K562 (cell line): Measurements from ENCODE around the gene MACROD2.

ENCODE experiments used
- BHLHE40 ChIP-seq: IDR thresholded peaks from 2 replicates; pipeline ENCODE4 v1.6.1; 2011; ENCODE audit warnings: low read length, improper control_type of control experiment
- EP300 ChIP-seq: IDR thresholded peaks from 2 replicates; pipeline ENCODE4 v1.6.1; 2012; ENCODE audit warnings: low read length, improper control_type of control experiment
- ESRRB ChIP-seq: fragments of 250-450 bp; sonication (Bioruptor Pico); IDR thresholded peaks from 2 replicates; pipeline ENCODE4 v1.5.0; 2020; ENCODE audit warnings: mild to moderate bottlenecking, moderate library complexity, borderline replicate concordance
- NR2C2 ChIP-seq, 2 experiments: fragments of 200-800 bp in 1 of 2; sonication (Bioruptor generic) in 1 of 2; sonication (generic) in 1 of 2; formaldehyde crosslinking in 1 of 2; IDR thresholded peaks; 2 replicates each; pipeline versions ENCODE4 v1.6.1 to v1.8.0; 2016 to 2022; ENCODE audit warnings: mild to moderate bottlenecking in 1 of 2, missing compliant biosample characterization in 1 of 2, missing genetic modification characterization in 1 of 2, missing genetic modification reagents in 1 of 2
- TF ChIP-seq, protein P1 (sequence below), 3 experiments: fragments of 200-800 bp in 1 of 3; sonication (Bioruptor generic) in 1 of 3; sonication (generic) in 1 of 3; formaldehyde crosslinking in 1 of 3; IDR thresholded peaks; 2 replicates each; pipeline versions ENCODE4 v1.6.1 to v1.8.0; 2016 to 2022; ENCODE audit warnings: mild to moderate bottlenecking in 2 of 3, missing compliant biosample characterization in 2 of 3, missing genetic modification characterization in 2 of 3, missing genetic modification reagents in 1 of 3
- TF ChIP-seq, protein P2 (sequence below), 3 experiments: IDR thresholded peaks in 2 of 3; conservative IDR thresholded peaks in 1 of 3; 2 replicates each; pipeline ENCODE4 v1.5.1; 2011 to 2012; ENCODE audit warnings: low read length in 3 of 3, mild to moderate bottlenecking in 3 of 3, control low read depth in 2 of 3, improper control_type of control experiment in 1 of 3, inconsistent platforms in 1 of 3, low read depth in 1 of 3, mixed read lengths in 1 of 3, moderate library complexity in 1 of 3; ENCODE audit not compliant: insufficient read depth in 2 of 3

DNA sequence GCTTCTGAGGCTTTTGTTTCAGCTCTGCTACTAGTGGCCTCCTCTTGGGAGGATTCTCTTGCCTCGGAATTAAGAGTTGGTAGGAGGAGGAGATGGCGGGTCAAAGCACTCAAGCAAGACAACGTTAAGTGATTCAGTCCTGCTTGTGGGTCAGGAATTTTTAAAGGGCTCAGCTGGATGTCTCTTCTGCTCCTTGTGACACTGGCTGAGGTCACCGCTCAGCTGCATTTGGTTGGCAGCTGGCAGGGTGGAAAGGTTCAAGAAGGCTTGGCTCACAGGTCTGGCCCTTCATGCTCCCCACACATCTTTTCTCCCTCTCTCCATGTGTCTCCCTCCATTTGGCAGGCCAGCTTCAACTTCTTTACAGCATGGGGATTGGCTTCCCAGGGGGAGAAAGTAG is 1936.6 kb downstream of the MACROD2 start:
- TF ChIP-seq, protein P1, sequence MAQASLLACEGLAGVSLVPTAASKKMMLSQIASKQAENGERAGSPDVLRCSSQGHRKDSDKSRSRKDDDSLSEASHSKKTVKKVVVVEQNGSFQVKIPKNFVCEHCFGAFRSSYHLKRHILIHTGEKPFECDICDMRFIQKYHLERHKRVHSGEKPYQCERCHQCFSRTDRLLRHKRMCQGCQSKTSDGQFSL (CRISPR knock-in tag; IDR thresholded peaks at IDR 0.05), result no peak
- TF ChIP-seq, protein P1 (tag; IDR thresholded peaks at IDR 0.05), result no peak
- TF ChIP-seq EP300 (no peak), BHLHE40 (no peak), NR2C2 (CRISPR knock-in tag; IDR thresholded peaks at IDR 0.05) (no peak), NR2C2 (tag; IDR thresholded peaks at IDR 0.05) (no peak), ESRRB (CRISPR knock-in tag) (no peak)
- TF ChIP-seq, protein P2, sequence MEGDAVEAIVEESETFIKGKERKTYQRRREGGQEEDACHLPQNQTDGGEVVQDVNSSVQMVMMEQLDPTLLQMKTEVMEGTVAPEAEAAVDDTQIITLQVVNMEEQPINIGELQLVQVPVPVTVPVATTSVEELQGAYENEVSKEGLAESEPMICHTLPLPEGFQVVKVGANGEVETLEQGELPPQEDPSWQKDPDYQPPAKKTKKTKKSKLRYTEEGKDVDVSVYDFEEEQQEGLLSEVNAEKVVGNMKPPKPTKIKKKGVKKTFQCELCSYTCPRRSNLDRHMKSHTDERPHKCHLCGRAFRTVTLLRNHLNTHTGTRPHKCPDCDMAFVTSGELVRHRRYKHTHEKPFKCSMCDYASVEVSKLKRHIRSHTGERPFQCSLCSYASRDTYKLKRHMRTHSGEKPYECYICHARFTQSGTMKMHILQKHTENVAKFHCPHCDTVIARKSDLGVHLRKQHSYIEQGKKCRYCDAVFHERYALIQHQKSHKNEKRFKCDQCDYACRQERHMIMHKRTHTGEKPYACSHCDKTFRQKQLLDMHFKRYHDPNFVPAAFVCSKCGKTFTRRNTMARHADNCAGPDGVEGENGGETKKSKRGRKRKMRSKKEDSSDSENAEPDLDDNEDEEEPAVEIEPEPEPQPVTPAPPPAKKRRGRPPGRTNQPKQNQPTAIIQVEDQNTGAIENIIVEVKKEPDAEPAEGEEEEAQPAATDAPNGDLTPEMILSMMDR (IDR thresholded peaks at IDR 0.05 in 2 of 3, conservative IDR thresholded peaks at IDR 0.05 in 1 of 3; ENCODE audit: insufficient read depth in 2 of 3, low read depth in 1 of 3, low read length in 3 of 3), result no peak
